ENCODE measurements around the gene SLC27A5.

- TF ChIP-seq EZH2 (IDR thresholded peaks at IDR 0.05) (no peak), POLR2AphosphoS5 (IDR thresholded peaks at IDR 0.05; ENCODE audit: borderline replicate concordance, low read depth, low read length) (peak; percentile 25; the same call in 1 of the 2 replicates), FOXP2 (optimal IDR thresholded peaks at IDR 0.05; ENCODE audit: control extremely low read depth, extremely low read length, insufficient read depth) (no peak)
Observed at GRCh38 chr19:58474291-58474996, 37.3 kb downstream of the SLC27A5 start.
